Neutrophil (primary cell): Measurements from ENCODE around the gene FGFBP3.

ENCODE experiments used
- H3K27ac ChIP-seq: fragments of 200-600 bp; sonication (generic); 2 replicates; pipeline ENCODE4 v1.5.1; 2016; ENCODE audit warnings: mild to moderate bottlenecking, moderate library complexity
- H3K27me3 ChIP-seq: fragments of 200-600 bp; sonication (generic); 2 replicates; pipeline ENCODE4 v1.6.0; 2016; ENCODE audit warnings: mild to moderate bottlenecking
- H3K36me3 ChIP-seq: fragments of 200-600 bp; sonication (generic); 2 replicates; pipeline ENCODE4 v1.5.1; 2017
- H3K4me1 ChIP-seq, 2 experiments: fragments of 200-600 bp in 1 of 2; sonication (generic) in 1 of 2; 1 replicate in 1 of 2; 2 replicates in 1 of 2; pipeline versions ENCODE4 v1.5.1 to v1.6.1; 2013 to 2016; ENCODE audit warnings: low read depth in 1 of 2, low read length in 1 of 2, mild to moderate bottlenecking in 1 of 2, moderate library complexity in 1 of 2; ENCODE audit not compliant: control insufficient read depth in 1 of 2, insufficient read depth in 1 of 2
- H3K4me3 ChIP-seq, 2 experiments: fragments of 200-600 bp in 1 of 2; sonication (generic) in 1 of 2; 1 replicate in 1 of 2; 2 replicates in 1 of 2; pipeline ENCODE4 v1.5.1; 2013 to 2016; ENCODE audit warnings: low read depth in 1 of 2, low read length in 1 of 2, mild to moderate bottlenecking in 1 of 2, moderate library complexity in 1 of 2
- H3K9me3 ChIP-seq: fragments of 200-600 bp; sonication (generic); 2 replicates; pipeline ENCODE4 v1.5.1; 2016
- TF ChIP-seq, protein P1 (sequence below): fragments of 200-600 bp; sonication (generic); IDR thresholded peaks from 2 replicates; pipeline ENCODE4 v1.5.1; 2016; ENCODE audit warnings: antibody characterized with exemption

FGFBP3 gene

DNA sequence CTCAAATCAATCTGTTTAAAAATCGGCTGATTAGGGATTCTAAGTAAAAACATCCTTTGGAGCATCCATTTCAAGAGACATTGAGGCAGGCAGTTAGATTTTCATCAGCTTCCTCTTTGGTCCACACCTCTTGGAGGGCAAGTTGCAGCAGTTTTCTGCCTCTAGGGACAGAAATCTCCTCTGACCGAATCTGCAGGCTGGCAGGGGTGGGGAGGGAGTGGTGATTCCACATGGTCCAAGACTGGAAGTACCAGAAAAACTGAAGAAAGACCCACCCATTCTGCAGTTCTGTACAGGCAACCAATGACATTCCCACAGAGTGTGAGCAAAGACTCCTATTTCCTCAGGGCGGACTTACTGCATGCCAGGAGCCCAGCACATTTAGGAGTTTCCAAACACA is 29.0 kb downstream of the FGFBP3 start:
- H3K27ac ChIP-seq, result no peak overlapping the region
- H3K4me3 ChIP-seq, result no peak overlapping the region
- H3K36me3 ChIP-seq, result no peaks in the 10 kb centered on the region
- peaks cover 17% of the 10 kb centered on the region for H3K27me3 ChIP-seq
- TF ChIP-seq, protein P1, sequence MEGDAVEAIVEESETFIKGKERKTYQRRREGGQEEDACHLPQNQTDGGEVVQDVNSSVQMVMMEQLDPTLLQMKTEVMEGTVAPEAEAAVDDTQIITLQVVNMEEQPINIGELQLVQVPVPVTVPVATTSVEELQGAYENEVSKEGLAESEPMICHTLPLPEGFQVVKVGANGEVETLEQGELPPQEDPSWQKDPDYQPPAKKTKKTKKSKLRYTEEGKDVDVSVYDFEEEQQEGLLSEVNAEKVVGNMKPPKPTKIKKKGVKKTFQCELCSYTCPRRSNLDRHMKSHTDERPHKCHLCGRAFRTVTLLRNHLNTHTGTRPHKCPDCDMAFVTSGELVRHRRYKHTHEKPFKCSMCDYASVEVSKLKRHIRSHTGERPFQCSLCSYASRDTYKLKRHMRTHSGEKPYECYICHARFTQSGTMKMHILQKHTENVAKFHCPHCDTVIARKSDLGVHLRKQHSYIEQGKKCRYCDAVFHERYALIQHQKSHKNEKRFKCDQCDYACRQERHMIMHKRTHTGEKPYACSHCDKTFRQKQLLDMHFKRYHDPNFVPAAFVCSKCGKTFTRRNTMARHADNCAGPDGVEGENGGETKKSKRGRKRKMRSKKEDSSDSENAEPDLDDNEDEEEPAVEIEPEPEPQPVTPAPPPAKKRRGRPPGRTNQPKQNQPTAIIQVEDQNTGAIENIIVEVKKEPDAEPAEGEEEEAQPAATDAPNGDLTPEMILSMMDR, result no peak
- no peaks in the 10 kb centered on the region for H3K9me3 ChIP-seq
- H3K4me1 ChIP-seq, result no peaks in the 10 kb centered on the region

DNA sequence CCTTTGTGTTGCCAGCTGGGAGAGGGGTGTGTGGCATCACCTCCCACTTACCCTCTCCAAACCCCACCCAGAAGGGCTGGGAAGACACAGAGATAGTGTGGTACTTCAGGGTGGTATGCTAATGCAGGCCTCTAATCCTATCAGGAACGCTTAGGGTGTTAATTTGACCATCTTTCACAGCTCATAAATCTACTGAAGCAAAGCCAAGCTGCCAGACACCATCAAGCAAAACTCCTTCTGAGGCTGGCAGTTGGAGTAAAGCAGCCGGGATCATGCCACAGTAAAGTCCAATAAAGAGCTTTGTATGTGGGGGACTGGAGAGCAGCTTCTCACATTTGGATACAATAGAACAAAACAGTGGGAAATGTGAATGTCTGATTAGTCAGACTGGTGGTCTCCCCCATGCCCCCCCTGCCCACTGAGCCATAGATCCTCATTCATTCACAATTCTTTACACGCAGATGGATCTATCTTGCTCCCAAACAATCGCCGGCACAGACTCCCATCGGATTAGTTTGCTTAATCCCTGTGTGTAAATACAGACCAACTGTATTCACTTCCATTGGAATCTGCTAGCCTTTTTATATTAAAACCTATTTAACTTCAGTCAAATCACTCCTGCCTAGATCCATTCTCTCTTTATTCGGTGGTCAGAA is 29.6 kb downstream of the FGFBP3 start:
- Histone ChIP-seq H3K36me3 (no peaks in the 10 kb centered on the region), H3K4me3 (no peak overlapping the region), H3K27ac (no peak overlapping the region), H3K4me1 (no peaks in the 10 kb centered on the region), H3K9me3 (no peaks in the 10 kb centered on the region), H3K27me3 (peaks cover 10% of the 10 kb centered on the region)
- TF ChIP-seq, protein P1, result no peak

DNA sequence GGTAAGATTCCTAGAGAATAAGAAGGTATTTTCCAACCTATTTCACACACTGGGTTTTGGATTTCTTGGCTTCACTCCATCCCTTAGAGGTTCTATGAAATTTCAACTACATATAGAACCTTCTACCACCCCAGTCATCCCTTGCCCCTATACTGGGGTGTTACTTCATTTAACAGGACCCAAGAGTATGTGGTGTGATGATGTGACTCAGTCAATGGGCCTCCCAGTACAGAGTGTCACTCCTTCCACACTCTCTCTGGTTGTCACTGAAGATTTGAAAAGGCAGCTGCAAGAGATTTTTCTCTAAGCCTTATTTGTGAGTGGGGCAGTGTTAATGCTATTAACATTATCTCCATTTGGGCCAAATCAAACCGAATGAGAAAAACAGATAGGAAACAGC is 33.5 kb downstream of the FGFBP3 start:
- H3K27ac ChIP-seq, result no peak overlapping the region
- TF ChIP-seq, protein P1, result no peak
- H3K4me1 ChIP-seq, result no peaks in the 10 kb centered on the region
- no peaks in the 10 kb centered on the region for H3K36me3 ChIP-seq
- H3K9me3 ChIP-seq, result no peaks in the 10 kb centered on the region
- peaks cover 4% of the 10 kb centered on the region for H3K27me3 ChIP-seq
- no peak overlapping the region for H3K4me3 ChIP-seq

DNA sequence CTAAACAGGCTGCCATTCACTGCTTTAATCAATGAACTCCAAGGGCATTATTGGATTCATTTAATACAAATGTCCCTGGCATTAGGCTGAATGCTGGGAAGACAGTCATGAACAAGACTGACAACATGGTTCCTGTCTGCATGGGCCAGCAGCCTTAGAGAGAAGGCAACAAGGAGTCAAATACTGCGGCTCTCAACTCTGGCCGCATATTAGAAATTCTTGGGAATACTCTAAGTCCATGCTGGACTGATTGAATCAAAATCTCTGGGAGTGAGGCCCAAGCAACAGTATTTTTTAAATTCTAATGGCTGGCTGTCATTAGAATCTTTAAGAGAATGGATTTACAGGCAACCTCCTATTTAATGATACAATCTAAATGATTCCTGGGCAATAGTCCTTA is 34.1 kb downstream of the FGFBP3 start:
- H3K9me3 ChIP-seq, result no peaks in the 10 kb centered on the region
- H3K27me3 ChIP-seq, result peaks cover 4% of the 10 kb centered on the region
- H3K36me3 ChIP-seq, result no peaks in the 10 kb centered on the region
- H3K4me1 ChIP-seq, result no peaks in the 10 kb centered on the region
- TF ChIP-seq, protein P1, result no peak
- no peak overlapping the region for H3K27ac ChIP-seq
- no peak overlapping the region for H3K4me3 ChIP-seq

DNA sequence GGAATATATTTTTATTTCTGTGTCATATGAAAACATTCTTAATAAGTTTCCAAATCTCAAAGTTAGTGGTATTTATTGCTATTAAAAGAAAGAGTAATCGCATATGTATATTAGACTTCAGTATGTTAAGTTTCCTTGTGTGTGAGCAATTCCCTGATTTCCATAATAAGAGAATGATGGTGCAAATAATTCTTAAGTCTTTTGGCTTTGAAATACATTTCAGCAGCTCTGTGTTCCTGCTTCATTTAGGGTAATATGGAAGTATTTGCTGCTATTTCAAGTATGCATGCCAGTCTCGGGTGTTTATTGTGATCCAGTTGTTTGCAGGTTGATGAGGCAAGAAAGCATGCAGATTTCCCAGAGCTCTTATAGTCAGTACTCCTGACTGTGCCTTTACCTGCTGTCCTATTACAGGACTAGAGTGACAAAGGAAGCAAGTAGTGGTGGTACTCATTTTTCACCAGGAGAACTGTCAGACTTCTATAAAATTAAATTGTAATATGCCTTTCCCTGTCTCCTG is 43.7 kb downstream of the FGFBP3 start:
- no peaks in the 10 kb centered on the region for H3K4me1 ChIP-seq
- H3K9me3 ChIP-seq, result no peaks in the 10 kb centered on the region
- H3K27me3 ChIP-seq, result no peaks in the 10 kb centered on the region
- H3K4me3 ChIP-seq, result no peak overlapping the region
- TF ChIP-seq, protein P1, result no peak
- H3K36me3 ChIP-seq, result peaks cover 61% of the 10 kb centered on the region
- no peak overlapping the region for H3K27ac ChIP-seq
